Measurements from ENCODE around the gene AP1B1.

GRCh38 chr22:29292379-29292778 is 96.0 kb downstream of the AP1B1 start:
- TF ChIP-seq CTCF (CRISPR knock-in tag; IDR thresholded peaks at IDR 0.05) (no peak), JUN (CRISPR knock-in tag; IDR thresholded peaks at IDR 0.05) (no peak), TCF7 (IDR thresholded peaks at IDR 0.05; ENCODE audit: low read depth) (no peak), ATF7 (IDR thresholded peaks at IDR 0.05) (no peak), ATF7 (CRISPR knock-in tag; IDR thresholded peaks at IDR 0.05) (no peak), ZNF549 (CRISPR knock-in tag; IDR thresholded peaks at IDR 0.05) (no peak), STAT5B (CRISPR knock-in tag; IDR thresholded peaks at IDR 0.05) (no peak), STAG1 (CRISPR knock-in tag; IDR thresholded peaks at IDR 0.05) (no peak)

Data from HepG2 (cell line).